HepG2 (cell line): Measurements from ENCODE around the gene COQ10B. TPM values are rescaled to one million over a fixed set of nuclear protein-coding genes. Genes with fewer than 3 reads are reported as not detected.

Experiments
- ATAC-seq: fragments of 200-7000 bp; cut with Tn5 transposase; 3 replicates; pipeline ENCODE4 v1.9.1; 2020; ENCODE audit warnings: mild to moderate bottlenecking, moderate library complexity
- BruUV-seq: library from RNA; stranded (reverse); fragments of 400-500 nt; replicated peaks from 2 replicates; lab custom pipeline; 2021; lab: Mats Ljungman, UMichigan
- CTCF ChIA-PET: fragments of 300-600 bp; formaldehyde crosslinking; extraction: SDS; loops from one replicate; lab custom pipeline; 2021; ENCODE audit warnings: low total read pairs, inconsistent platforms, low intra/inter-chr PET ratio; lab: Yijun Ruan, JAX
- POLR2A ChIA-PET: fragments of 350-600 bp; sonication (Branson Sonifier 250); formaldehyde crosslinking; loops from one replicate; lab custom pipeline; 2020; ENCODE audit warnings: antibody characterized with exemption, inconsistent platforms; lab: Yijun Ruan, JAX
- DNase-seq: peaks from one replicate; pipeline ENCODE4 v3.0.0-alpha.2; 2015; ENCODE audit warnings: low spot score
- FAIRE-seq: peaks from 3 replicates; lab custom pipeline; 2011; peaks lifted over from hg19 to GRCh38; lab: Jason Lieb, UNC
- H2AFZ ChIP-seq: one replicate; pipeline ENCODE4 v1.6.1; 2011; ENCODE audit warnings: low read length, inconsistent platforms
- H3K27ac ChIP-seq: fragments of 300-600 bp; 3 replicates; pipeline ENCODE4 v1.8.0; 2011; ENCODE audit warnings: mixed run types, mild to moderate bottlenecking, mixed read lengths, low read length, inconsistent platforms; ENCODE audit not compliant: insufficient read depth; ENCODE audit errors: extremely low read length
- H3K27me3 ChIP-seq, 2 experiments: fragments of 200-600 bp in 1 of 2; 2 replicates in 1 of 2; 3 replicates in 1 of 2; pipeline versions ENCODE4 v1.6.0 to v1.8.0; 2011; ENCODE audit warnings: low read length in 2 of 2, mild to moderate bottlenecking in 2 of 2, moderate library complexity in 2 of 2, inconsistent platforms in 1 of 2; ENCODE audit not compliant: insufficient read depth in 2 of 2, control insufficient read depth in 1 of 2
- H3K36me3 ChIP-seq, 2 experiments: fragments of 200-600 bp in 1 of 2; replicated peaks in 1 of 2; 2 replicates in 1 of 2; 3 replicates in 1 of 2; pipeline versions ENCODE4 v1.5.1 to v1.8.0; 2011; ENCODE audit warnings: low read length in 2 of 2, inconsistent platforms in 1 of 2; ENCODE audit not compliant: insufficient read depth in 2 of 2, control insufficient read depth in 1 of 2
- H3K4me1 ChIP-seq: 2 replicates; pipeline ENCODE4 v1.5.1; 2012; ENCODE audit warnings: low read length, inconsistent platforms; ENCODE audit not compliant: insufficient read depth
- H3K4me2 ChIP-seq: 2 replicates; pipeline ENCODE4 v1.6.0; 2011; ENCODE audit warnings: low read depth, low read length, inconsistent platforms
- H3K4me3 ChIP-seq, 3 experiments: fragments of 200-600 bp in 1 of 3; sonication (generic), shearing (Covaris generic) in 1 of 3; replicated peaks in 1 of 3; 2 replicates each; pipeline ENCODE4 v1.5.1; 2011 to 2016; ENCODE audit warnings: low read length in 3 of 3, inconsistent platforms in 2 of 3, low read depth in 2 of 3, mild to moderate bottlenecking in 2 of 3, control low read depth in 1 of 3, mixed read lengths in 1 of 3; ENCODE audit not compliant: insufficient read depth in 1 of 3
- H3K79me2 ChIP-seq: one replicate; pipeline ENCODE4 v1.6.1; 2011; ENCODE audit warnings: low read length, inconsistent platforms; ENCODE audit not compliant: insufficient read depth
- H3K9ac ChIP-seq: 2 replicates; pipeline ENCODE4 v1.6.0; 2011; ENCODE audit warnings: mild to moderate bottlenecking, low read depth, low read length, inconsistent platforms; ENCODE audit not compliant: insufficient read depth
- H3K9me3 ChIP-seq: 2 replicates; pipeline ENCODE4 v1.5.1; 2012; ENCODE audit warnings: mild to moderate bottlenecking, low read length
- H4K20me1 ChIP-seq: 2 replicates; pipeline ENCODE4 v1.6.0; 2011; ENCODE audit warnings: inconsistent platforms, mild to moderate bottlenecking, low read length, moderate library complexity; ENCODE audit not compliant: insufficient read depth
- FOXO4 ChIP-seq: sonication (generic); formaldehyde crosslinking; conservative IDR thresholded peaks from 2 replicates; pipeline ENCODE4 v1.8.1; 2023; ENCODE audit warnings: missing genetic modification reagents
- HOXA7 ChIP-seq: sonication (generic); formaldehyde crosslinking; IDR thresholded peaks from 2 replicates; pipeline ENCODE4 v1.8.1; 2022; ENCODE audit warnings: mild to moderate bottlenecking, missing genetic modification reagents, moderate library complexity
- MXD3 ChIP-seq: IDR thresholded peaks from 2 replicates; pipeline ENCODE4 v1.6.1; 2016; ENCODE audit warnings: mild to moderate bottlenecking, missing biosample characterization, missing genetic modification reagents
- NONO ChIP-seq, 2 experiments: fragments of 450-650 bp in 1 of 2; sonication (generic) in 1 of 2; formaldehyde crosslinking in 1 of 2; IDR thresholded peaks in 1 of 2; conservative IDR thresholded peaks in 1 of 2; 2 replicates each; pipeline versions ENCODE4 v1.6.1 to v1.8.0; 2017 to 2022; ENCODE audit warnings: mild to moderate bottlenecking in 1 of 2, missing genetic modification reagents in 1 of 2, moderate library complexity in 1 of 2
- SP2 ChIP-seq: sonication (generic); formaldehyde crosslinking; IDR thresholded peaks from 2 replicates; pipeline ENCODE4 v1.5.1; 2020; ENCODE audit warnings: mild to moderate bottlenecking, missing genetic modification reagents
- SP5 ChIP-seq: IDR thresholded peaks from 2 replicates; pipeline ENCODE4 v1.6.1; 2016; ENCODE audit warnings: low read depth, borderline replicate concordance
- ZNF318 ChIP-seq: sonication (generic); formaldehyde crosslinking; IDR thresholded peaks from 2 replicates; pipeline ENCODE4 v1.4.0; 2020; ENCODE audit warnings: mild to moderate bottlenecking, missing genetic modification reagents
- WGBS: methylation state at CpG from one replicate; pipeline ENCODE4 v1.1.6; 2017; ENCODE audit warnings: low lambda C conversion rate; 5-methylcytosine and 5-hydroxymethylcytosine counted together
- in situ Hi-C: cut with HindIII; loops from 2 replicates; pipeline ENCODE4 v1.10.0; 2017; ENCODE audit warnings: low pct_unique_long_range_greater_than_20kb; ENCODE audit not compliant: extremely low pct_ligation_motif_present
- intact Hi-C: fragments of 100-400 bp; cut with micrococcal nuclease; formaldehyde crosslinking; loops from one replicate; pipeline ENCODE4 v1.10.0; 2022; ENCODE audit not compliant: unreplicated experiment
- polyA plus RNA-seq, 8 experiments: library from polyadenylated mRNA; depleted of rRNA in 3 of 8; stranded (reverse) in 7 of 8; unstranded in 1 of 8; fragments of >200 nt; fragmentation: Illumina TruSeq in 4 of 8; extraction: Trizol in 4 of 8; gene quantifications; 2 replicates each; pipeline versions ENCODE4 v1.2.1 to v1.2.3, GENCODE V29; 2011 to 2016; ENCODE audit warnings: low read depth in 4 of 8, missing spikeins in 1 of 8, mixed read lengths in 1 of 8; ENCODE audit not compliant: insufficient read depth in 1 of 8
- total RNA-seq, 5 experiments: library from RNA; depleted of rRNA; stranded (reverse); fragments of >200 nt; fragmentation: Illumina TruSeq; extraction: Trizol; gene quantifications; 2 replicates each; pipeline ENCODE4 v1.2.3, GENCODE V29; 2016; ENCODE audit warnings: low read depth in 1 of 5

Gene COQ10B
- total and polyA plus RNA-seq, 2 of the 13 experiments (the other 11 are each of a cell fraction or from before 2014, with no cell fraction given) = 4.6 to 34.9 TPM

- peaks cover 0 to 4% of the 10 kb centered on the region in 2 experiments; a peak in 1 of 5 replicates for H3K27me3 ChIP-seq
- peaks cover 52% of the 10 kb centered on the region for H3K4me1 ChIP-seq
- no peaks in the 10 kb centered on the region for H3K9me3 ChIP-seq
- H3K36me3 ChIP-seq = peaks cover 0 to under 1% of the 10 kb centered on the region in 2 experiments; a peak in 2 of 5 replicates
- ChIA-PET POLR2A (interaction anchor here (0.5 to 14.3 kb wide), 27 partner anchors 10 to 636 kb away, joined by 3 to 306 read pairs (median 5); partner anchors contain the start of genes COQ10B, GTF3C3, HSPD1 and HSPE1), CTCF (no interaction called here)
- ATAC-seq (peak; percentile 90), DNase-seq (peak; percentile 97), FAIRE-seq (peak; percentile 86)
- WGBS = under 1% methylated on average over 68 of the region's 74 CpGs
- peak within 1 kb of the TSS; percentile 98 for H3K4me2 ChIP-seq
- peak within 1 kb of the TSS; percentile 86 to 99 (median 99) for H3K4me3 ChIP-seq
- peaks cover 42% of the 10 kb centered on the region for H4K20me1 ChIP-seq
- TSS peak; percentile 68 for BruUV-seq
- peak within 1 kb of the TSS; percentile 100 for H3K9ac ChIP-seq
- in situ Hi-C loops (no loop called here), intact Hi-C loops (loop anchor here (1.0 to 5.0 kb wide), 3 partner anchors 18 to 272 kb away; partner anchors contain the start of genes COQ10B, HSPD1 and MARS2)
- H3K27ac ChIP-seq = peak within 1 kb of the TSS; percentile 95
- H2AFZ ChIP-seq = peak within 1 kb of the TSS; percentile 64
- H3K79me2 ChIP-seq = peaks cover 66% of the 10 kb centered on the region
- TF ChIP-seq SP2 (CRISPR knock-in tag) = no peak
- peak; percentile 36; the same call in 1 of the 2 replicates for TF ChIP-seq SP5 (CRISPR knock-in tag)
- TF ChIP-seq ZNF318 (CRISPR knock-in tag) = no peak; the same call in 1 of the 2 replicates
- TF ChIP-seq NONO (IDR thresholded peaks at IDR 0.05) = no peak
- TF ChIP-seq NONO (CRISPR knock-in tag; conservative IDR thresholded peaks at IDR 0.05) = peak; percentile 76
- no peak for TF ChIP-seq FOXO4 (CRISPR knock-in tag)
- TF ChIP-seq HOXA7 (CRISPR knock-in tag) = no peak
- peak; percentile 86 for TF ChIP-seq MXD3 (CRISPR knock-in tag)
These were observed 18.5 kb upstream of the COQ10B start, which contains the start of gene SF3B1 for GRCh38 chr2:197434541-197435513. SF3B1 (minus strand) TSS chr2:197435028; CDS start chr2:197434999, 29 bp downstream.
